Measurements from ENCODE around the gene ADISSP. TPM values are rescaled to one million over a fixed set of nuclear protein-coding genes. Genes with fewer than 3 reads are reported as not detected.
"Not testable (repeated sequence)": the region's sequence is repeated elsewhere in the genome, so short reads cannot be mapped to it uniquely, and the experiment has no call there.

Gene ADISSP
- total RNA-seq, 3 donors from 2014 or later = 63.3 to 102 (median 84.2) TPM

- DNase-seq (no peak), ATAC-seq (no peak)
- Mint-ChIP-seq H3K27me3 (ENCODE audit: low read depth) (no peaks in the 10 kb centered on the region), H3K4me1 (ENCODE audit: low read depth) (peaks cover 82% of the 10 kb centered on the region), H3K9me3 (no peaks in the 10 kb centered on the region), H3K36me3 (ENCODE audit: insufficient read depth) (peaks cover 41% of the 10 kb centered on the region), H3K4me3 (no peak overlapping the region)
Observed at GRCh38 chr20:3802524-3803239, 35.1 kb upstream of the ADISSP start.

- Mint-ChIP-seq H3K27me3 (ENCODE audit: low read depth) (no peaks in the 10 kb centered on the region), H3K4me1 (ENCODE audit: low read depth) (peaks cover 82% of the 10 kb centered on the region), H3K4me3 (no peak overlapping the region), H3K9me3 (no peaks in the 10 kb centered on the region), H3K36me3 (ENCODE audit: insufficient read depth) (peaks cover 43% of the 10 kb centered on the region)
- ATAC-seq (no peak), DNase-seq (no peak)
Observed at GRCh38 chr20:3801846-3802245, 34.3 kb upstream of the ADISSP start.

- no peak for ATAC-seq
- Mint-ChIP-seq H3K27me3 (ENCODE audit: low read depth) (no peaks in the 10 kb centered on the region), H3K36me3 (ENCODE audit: insufficient read depth) (peaks cover 42% of the 10 kb centered on the region), H3K4me1 (ENCODE audit: low read depth) (peaks cover 81% of the 10 kb centered on the region), H3K9me3 (no peaks in the 10 kb centered on the region), H3K4me3 (no peak overlapping the region)
- DNase-seq = no peak
Observed at GRCh38 chr20:3801299-3801698, 33.7 kb upstream of the ADISSP start.

- Mint-ChIP-seq H3K27me3 (ENCODE audit: low read depth) (no peaks in the 10 kb centered on the region), H3K36me3 (ENCODE audit: insufficient read depth) (peaks cover 40% of the 10 kb centered on the region), H3K4me3 (no peak overlapping the region), H3K9me3 (no peaks in the 10 kb centered on the region), H3K4me1 (ENCODE audit: low read depth) (peaks cover 78% of the 10 kb centered on the region)
- ATAC-seq (no peak), DNase-seq (no peak)
Observed at GRCh38 chr20:3800878-3801260, 33.3 kb upstream of the ADISSP start.

- ATAC-seq (no peak), DNase-seq (no peak)
- Mint-ChIP-seq H3K4me1 (ENCODE audit: low read depth) (peaks cover 79% of the 10 kb centered on the region), H3K4me3 (no peak overlapping the region), H3K36me3 (ENCODE audit: insufficient read depth) (peaks cover 35% of the 10 kb centered on the region), H3K9me3 (no peaks in the 10 kb centered on the region), H3K27me3 (ENCODE audit: low read depth) (no peaks in the 10 kb centered on the region)
Observed at GRCh38 chr20:3800256-3800877, 32.8 kb upstream of the ADISSP start.

- H3K4me1 Mint-ChIP-seq (ENCODE audit: low read depth) = peaks cover 74% of the 10 kb centered on the region
- H3K27me3 Mint-ChIP-seq (ENCODE audit: low read depth) = no peaks in the 10 kb centered on the region
- no peaks in the 10 kb centered on the region for H3K9me3 Mint-ChIP-seq
- DNase-seq (no peak), ATAC-seq (no peak)
- H3K36me3 Mint-ChIP-seq (ENCODE audit: insufficient read depth) = peaks cover 24% of the 10 kb centered on the region
- peak overlapping the region; percentile 90 for H3K4me3 Mint-ChIP-seq
Observed at GRCh38 chr20:3798908-3799248, 31.3 kb upstream of the ADISSP start.

- Mint-ChIP-seq H3K27me3 (ENCODE audit: low read depth) (no peaks in the 10 kb centered on the region), H3K4me1 (ENCODE audit: low read depth) (peaks cover 69% of the 10 kb centered on the region), H3K36me3 (ENCODE audit: insufficient read depth) (peaks cover 19% of the 10 kb centered on the region), H3K9me3 (no peaks in the 10 kb centered on the region), H3K4me3 (peak overlapping the region; percentile 90)
- no peak for ATAC-seq
- DNase-seq = no peak
Observed at GRCh38 chr20:3798373-3798768, 30.8 kb upstream of the ADISSP start.

GRCh38 chr20:3797592-3798372 is 30.2 kb upstream of the ADISSP start:
- peaks cover 13% of the 10 kb centered on the region for H3K36me3 Mint-ChIP-seq (ENCODE audit: insufficient read depth)
- DNase-seq = no peak
- H3K4me3 Mint-ChIP-seq = peak overlapping the region; percentile 90

GRCh38 chr20:3797226-3797545 is 29.6 kb upstream of the ADISSP start:
- DNase-seq = no peak
- Mint-ChIP-seq H3K9me3 (no peaks in the 10 kb centered on the region), H3K36me3 (ENCODE audit: insufficient read depth) (peaks cover 8% of the 10 kb centered on the region), H3K27me3 (ENCODE audit: low read depth) (no peaks in the 10 kb centered on the region), H3K4me3 (peak overlapping the region; percentile 90), H3K4me1 (ENCODE audit: low read depth) (peaks cover 62% of the 10 kb centered on the region)
- no peak for ATAC-seq

More at GRCh38 chr20:3797592-3798372, 30.2 kb upstream of the ADISSP start:
- Mint-ChIP-seq H3K4me1 (ENCODE audit: low read depth) (peaks cover 67% of the 10 kb centered on the region), H3K27me3 (ENCODE audit: low read depth) (no peaks in the 10 kb centered on the region), H3K9me3 (no peaks in the 10 kb centered on the region)
- peak; percentile 22 to 27 for ATAC-seq

- ATAC-seq = peak in 1 of 2 donors; percentile 3
- Mint-ChIP-seq H3K4me1 (ENCODE audit: low read depth) (peaks cover 59% of the 10 kb centered on the region), H3K4me3 (peak overlapping the region; percentile 90), H3K36me3 (ENCODE audit: insufficient read depth) (peaks cover 8% of the 10 kb centered on the region), H3K9me3 (no peaks in the 10 kb centered on the region), H3K27me3 (ENCODE audit: low read depth) (no peaks in the 10 kb centered on the region)
- no peak for DNase-seq
Observed at GRCh38 chr20:3796477-3797225, 29.1 kb upstream of the ADISSP start.

- DNase-seq (peak; percentile 84), ATAC-seq (peak; percentile 86 to 87)
- Mint-ChIP-seq H3K4me3 (peak within 1 kb of the TSS; percentile 90), H3K4me1 (ENCODE audit: low read depth) (peaks cover 50% of the 10 kb centered on the region), H3K9me3 (no peaks in the 10 kb centered on the region), H3K27me3 (ENCODE audit: low read depth) (no peaks in the 10 kb centered on the region), H3K36me3 (ENCODE audit: insufficient read depth) (peaks cover 5% of the 10 kb centered on the region)
Observed at GRCh38 chr20:3795511-3796468, 28.2 kb upstream of the ADISSP start, which contains the start of gene CDC25B. Gene CDC25B, plus strand, starts transcription at chr20:3796310. Its CDS starts 222 bp downstream, at chr20:3796532.

- peaks cover 2% of the 10 kb centered on the region for H3K36me3 Mint-ChIP-seq (ENCODE audit: insufficient read depth)
- peaks cover 41% of the 10 kb centered on the region for H3K4me1 Mint-ChIP-seq (ENCODE audit: low read depth)
- no peaks in the 10 kb centered on the region for H3K9me3 Mint-ChIP-seq
- peak overlapping the region; percentile 90 for H3K4me3 Mint-ChIP-seq
- no peak for ATAC-seq
- no peaks in the 10 kb centered on the region for H3K27me3 Mint-ChIP-seq (ENCODE audit: low read depth)
- no peak for DNase-seq
Observed at GRCh38 chr20:3794701-3795420, 27.3 kb upstream of the ADISSP start.

GRCh38 chr20:3794168-3794567 is 26.6 kb upstream of the ADISSP start:
- not testable (repeated sequence) for H3K4me3 Mint-ChIP-seq; H3K27me3 Mint-ChIP-seq (ENCODE audit: low read depth); ATAC-seq; H3K36me3 Mint-ChIP-seq (ENCODE audit: insufficient read depth); H3K9me3 Mint-ChIP-seq; DNase-seq
- H3K4me1 Mint-ChIP-seq (ENCODE audit: low read depth) = peaks cover 34% of the 10 kb centered on the region

Measured in activated T-cell treated with anti-CD3 and anti-CD28 coated beads, Interleukin-2, amount 50 U/mL, for 4 hours (primary cell).